Measurements from ENCODE around the gene TMEM17.

The TMEM17 gene

GRCh38 chr2:62477573-62477972 is 28.4 kb downstream of the TMEM17 start:
- no peak overlapping the region for H3K9ac ChIP-seq (ENCODE audit: low read depth, low read length)
- no peak overlapping the region for H3K4me2 ChIP-seq (ENCODE audit: insufficient read depth, low read length)
- no peaks in the 10 kb centered on the region for H3K27me3 ChIP-seq (ENCODE audit: insufficient read depth, low read length, poor library complexity)
- H3K27ac ChIP-seq (ENCODE audit: low read length), result no peak overlapping the region
- no peak for TF ChIP-seq EZH2 (IDR thresholded peaks at IDR 0.05; ENCODE audit: borderline replicate concordance, low read depth, low read length, severe bottlenecking)
- TF ChIP-seq, protein P1, sequence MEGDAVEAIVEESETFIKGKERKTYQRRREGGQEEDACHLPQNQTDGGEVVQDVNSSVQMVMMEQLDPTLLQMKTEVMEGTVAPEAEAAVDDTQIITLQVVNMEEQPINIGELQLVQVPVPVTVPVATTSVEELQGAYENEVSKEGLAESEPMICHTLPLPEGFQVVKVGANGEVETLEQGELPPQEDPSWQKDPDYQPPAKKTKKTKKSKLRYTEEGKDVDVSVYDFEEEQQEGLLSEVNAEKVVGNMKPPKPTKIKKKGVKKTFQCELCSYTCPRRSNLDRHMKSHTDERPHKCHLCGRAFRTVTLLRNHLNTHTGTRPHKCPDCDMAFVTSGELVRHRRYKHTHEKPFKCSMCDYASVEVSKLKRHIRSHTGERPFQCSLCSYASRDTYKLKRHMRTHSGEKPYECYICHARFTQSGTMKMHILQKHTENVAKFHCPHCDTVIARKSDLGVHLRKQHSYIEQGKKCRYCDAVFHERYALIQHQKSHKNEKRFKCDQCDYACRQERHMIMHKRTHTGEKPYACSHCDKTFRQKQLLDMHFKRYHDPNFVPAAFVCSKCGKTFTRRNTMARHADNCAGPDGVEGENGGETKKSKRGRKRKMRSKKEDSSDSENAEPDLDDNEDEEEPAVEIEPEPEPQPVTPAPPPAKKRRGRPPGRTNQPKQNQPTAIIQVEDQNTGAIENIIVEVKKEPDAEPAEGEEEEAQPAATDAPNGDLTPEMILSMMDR (IDR thresholded peaks at IDR 0.05; ENCODE audit: borderline replicate concordance, extremely low read depth, low read length, poor library complexity, severe bottlenecking), result no peak
- H3K79me2 ChIP-seq (ENCODE audit: insufficient read depth, low read length), result no peaks in the 10 kb centered on the region
- no peak overlapping the region for H2AFZ ChIP-seq (ENCODE audit: low read depth, low read length)
- no peaks in the 10 kb centered on the region for H4K20me1 ChIP-seq (ENCODE audit: insufficient read depth, low read length)
- H3K9me3 ChIP-seq (ENCODE audit: insufficient read depth, low read length, severe bottlenecking), result no peaks in the 10 kb centered on the region
- no peak overlapping the region for H3K4me3 ChIP-seq (ENCODE audit: low read depth in 1 of 2, low read length in 2 of 2)
- ATAC-seq (ENCODE audit: insufficient read depth, low read depth) (no peak), DNase-seq (no peak)
- H3K36me3 ChIP-seq (ENCODE audit: insufficient read depth, low read length), result no peaks in the 10 kb centered on the region
- H3K4me1 ChIP-seq (ENCODE audit: insufficient read depth, low read length), result no peaks in the 10 kb centered on the region

GRCh38 chr2:62475172-62476011 is 30.6 kb downstream of the TMEM17 start:
- Histone ChIP-seq H3K9me3 (ENCODE audit: insufficient read depth, low read length, severe bottlenecking) (no peaks in the 10 kb centered on the region), H3K9ac (ENCODE audit: low read depth, low read length) (no peak overlapping the region), H3K36me3 (ENCODE audit: insufficient read depth, low read length) (no peaks in the 10 kb centered on the region), H3K27me3 (ENCODE audit: insufficient read depth, low read length, poor library complexity) (no peaks in the 10 kb centered on the region), H3K4me1 (ENCODE audit: insufficient read depth, low read length) (no peaks in the 10 kb centered on the region), H3K4me3 (ENCODE audit: low read depth in 1 of 2, low read length in 2 of 2) (no peak overlapping the region), H4K20me1 (ENCODE audit: insufficient read depth, low read length) (no peaks in the 10 kb centered on the region), H3K4me2 (ENCODE audit: insufficient read depth, low read length) (no peak overlapping the region), H3K27ac (ENCODE audit: low read length) (no peak overlapping the region), H2AFZ (ENCODE audit: low read depth, low read length) (no peak overlapping the region), H3K79me2 (ENCODE audit: insufficient read depth, low read length) (no peaks in the 10 kb centered on the region)
- no peak for TF ChIP-seq EZH2 (IDR thresholded peaks at IDR 0.05; ENCODE audit: borderline replicate concordance, low read depth, low read length, severe bottlenecking)
- TF ChIP-seq, protein P1 (IDR thresholded peaks at IDR 0.05; ENCODE audit: borderline replicate concordance, extremely low read depth, low read length, poor library complexity, severe bottlenecking), result no peak
- DNase-seq, result no peak
- ATAC-seq (ENCODE audit: insufficient read depth, low read depth), result no peak

GRCh38 chr2:62474176-62474575 is 31.8 kb downstream of the TMEM17 start:
- no peaks in the 10 kb centered on the region for H3K36me3 ChIP-seq (ENCODE audit: insufficient read depth, low read length)
- TF ChIP-seq, protein P1 (IDR thresholded peaks at IDR 0.05; ENCODE audit: borderline replicate concordance, extremely low read depth, low read length, poor library complexity, severe bottlenecking), result no peak
- TF ChIP-seq EZH2 (IDR thresholded peaks at IDR 0.05; ENCODE audit: borderline replicate concordance, low read depth, low read length, severe bottlenecking), result no peak
- ATAC-seq (ENCODE audit: insufficient read depth, low read depth) (no peak), DNase-seq (no peak)
- no peak overlapping the region for H2AFZ ChIP-seq (ENCODE audit: low read depth, low read length)
- H3K27ac ChIP-seq (ENCODE audit: low read length), result no peak overlapping the region
- no peak overlapping the region for H3K4me3 ChIP-seq (ENCODE audit: low read depth in 1 of 2, low read length in 2 of 2)
- H3K79me2 ChIP-seq (ENCODE audit: insufficient read depth, low read length), result no peaks in the 10 kb centered on the region
- no peaks in the 10 kb centered on the region for H3K9me3 ChIP-seq (ENCODE audit: insufficient read depth, low read length, severe bottlenecking)
- no peaks in the 10 kb centered on the region for H3K27me3 ChIP-seq (ENCODE audit: insufficient read depth, low read length, poor library complexity)
- no peak overlapping the region for H3K9ac ChIP-seq (ENCODE audit: low read depth, low read length)
- no peaks in the 10 kb centered on the region for H4K20me1 ChIP-seq (ENCODE audit: insufficient read depth, low read length)
- no peak overlapping the region for H3K4me2 ChIP-seq (ENCODE audit: insufficient read depth, low read length)
- no peaks in the 10 kb centered on the region for H3K4me1 ChIP-seq (ENCODE audit: insufficient read depth, low read length)
